HEK293T (cell line): ENCODE results near the gene PTCRA.

Experiments used
- ARNT ChIP-seq: fragments of 450-650 bp; IDR thresholded peaks from 2 replicates; pipeline ENCODE4 v1.6.1; 2017; ENCODE audit warnings: mild to moderate bottlenecking
- CTBP1 ChIP-seq: fragments of 450-650 bp; IDR thresholded peaks from 2 replicates; pipeline ENCODE4 v1.6.1; 2016; ENCODE audit warnings: borderline replicate concordance
- ELF4 ChIP-seq: fragments of 450-650 bp; IDR thresholded peaks from 2 replicates; pipeline ENCODE4 v1.6.1; 2017; ENCODE audit warnings: antibody characterized with exemption
- FOXA1 ChIP-seq: fragments of 450-650 bp; IDR thresholded peaks from 2 replicates; pipeline ENCODE4 v1.6.1; 2016; ENCODE audit warnings: mild to moderate bottlenecking
- FOXK2 ChIP-seq: fragments of 450-650 bp; IDR thresholded peaks from 2 replicates; pipeline ENCODE4 v1.6.1; 2016; ENCODE audit warnings: mild to moderate bottlenecking
- FOXM1 ChIP-seq: fragments of 450-650 bp; IDR thresholded peaks from 2 replicates; pipeline ENCODE4 v1.6.1; 2017; ENCODE audit warnings: mild to moderate bottlenecking, borderline replicate concordance
- L3MBTL2 ChIP-seq: fragments of 450-650 bp; conservative IDR thresholded peaks from 2 replicates; pipeline ENCODE4 v1.6.1; 2016; ENCODE audit warnings: mild to moderate bottlenecking
- LEF1 ChIP-seq: fragments of 450-650 bp; IDR thresholded peaks from 2 replicates; pipeline ENCODE4 v1.6.1; 2017; ENCODE audit warnings: mild to moderate bottlenecking, borderline replicate concordance
- NFRKB ChIP-seq: fragments of 450-650 bp; IDR thresholded peaks from 2 replicates; pipeline ENCODE4 v1.6.1; 2016; ENCODE audit warnings: mild to moderate bottlenecking, moderate library complexity
- PKNOX1 ChIP-seq: fragments of 450-650 bp; IDR thresholded peaks from 2 replicates; pipeline ENCODE4 v1.6.1; 2016
- SP1 ChIP-seq: fragments of 450-650 bp; IDR thresholded peaks from 2 replicates; pipeline ENCODE4 v1.6.1; 2017
- SUZ12 ChIP-seq: fragments of 450-650 bp; IDR thresholded peaks from 2 replicates; pipeline ENCODE4 v1.6.1; 2016; ENCODE audit warnings: mild to moderate bottlenecking
- TARDBP ChIP-seq: fragments of 450-650 bp; IDR thresholded peaks from 2 replicates; pipeline ENCODE4 v1.6.1; 2016
- ZNF384 ChIP-seq: fragments of 450-650 bp; IDR thresholded peaks from 2 replicates; pipeline ENCODE4 v1.6.1; 2016

- TF ChIP-seq SP1 (no peak), FOXM1 (no peak), PKNOX1 (no peak), FOXA1 (no peak), CTBP1 (no peak), SUZ12 (no peak), ELF4 (no peak), NFRKB (no peak), ZNF384 (no peak), FOXK2 (no peak), TARDBP (no peak), ARNT (no peak), LEF1 (no peak), L3MBTL2 (no peak)
Observed at GRCh38 chr6:42873313-42873712, 42.5 kb upstream of the PTCRA start.
